GM21723 (cell line): Measurements from ENCODE around the gene GAS6.
"Not testable (repeated sequence)": the region's sequence is repeated elsewhere in the genome, so short reads cannot be mapped to it uniquely, and the experiment has no call there.

Experiments
- ATAC-seq: cut with Tn5 transposase; IDR thresholded peaks from one replicate; pipeline ENCODE4 v1.9.1; 2021; ENCODE audit warnings: mild to moderate bottlenecking, moderate library complexity; ENCODE audit not compliant: unreplicated experiment

The GAS6 gene

GRCh38 chr13:113793718-113794085 lies 70.2 kb downstream of the GAS6 start:
- no peak for ATAC-seq

DNA sequence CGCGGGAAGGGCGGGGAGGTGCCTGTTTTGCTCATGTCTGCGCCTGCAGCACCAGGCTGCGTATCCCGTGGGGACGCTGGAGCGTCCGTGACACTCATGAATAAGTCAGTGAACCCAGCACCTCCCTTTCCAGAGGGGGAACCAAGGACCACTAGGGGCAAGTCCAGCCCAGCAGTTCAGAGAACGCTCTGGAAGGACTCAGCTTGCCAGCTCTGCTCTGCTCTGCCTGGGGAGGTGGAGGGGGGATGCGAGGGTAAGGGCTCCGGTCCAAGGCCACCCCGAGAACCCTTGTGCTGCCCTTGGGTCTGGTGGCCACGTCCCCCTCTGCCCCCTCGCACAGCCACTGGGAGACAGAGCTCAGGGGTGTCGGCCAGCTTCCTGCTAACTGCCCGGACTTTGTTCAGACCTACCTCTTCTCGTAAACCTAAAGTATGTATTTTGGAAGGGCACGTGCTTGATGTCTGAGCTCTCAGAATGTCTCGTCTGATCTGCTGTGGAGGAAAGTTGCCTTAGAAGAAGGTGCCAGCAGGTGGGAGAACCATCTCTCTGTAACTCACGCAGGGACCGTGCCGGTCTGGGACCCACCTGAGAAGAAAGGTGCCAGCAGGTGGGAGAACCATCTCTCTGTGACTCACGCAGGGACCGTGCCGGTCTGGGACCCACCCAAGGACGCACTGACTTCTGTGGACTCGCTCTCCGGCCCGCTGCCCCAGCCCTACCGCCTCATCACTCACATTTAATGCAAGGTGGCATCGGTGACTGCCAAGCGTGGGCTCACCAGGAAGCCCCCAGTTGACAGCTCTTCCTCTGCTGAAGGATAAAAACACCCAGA lies 70.8 kb downstream of the GAS6 start:
- ATAC-seq: no peak

DNA sequence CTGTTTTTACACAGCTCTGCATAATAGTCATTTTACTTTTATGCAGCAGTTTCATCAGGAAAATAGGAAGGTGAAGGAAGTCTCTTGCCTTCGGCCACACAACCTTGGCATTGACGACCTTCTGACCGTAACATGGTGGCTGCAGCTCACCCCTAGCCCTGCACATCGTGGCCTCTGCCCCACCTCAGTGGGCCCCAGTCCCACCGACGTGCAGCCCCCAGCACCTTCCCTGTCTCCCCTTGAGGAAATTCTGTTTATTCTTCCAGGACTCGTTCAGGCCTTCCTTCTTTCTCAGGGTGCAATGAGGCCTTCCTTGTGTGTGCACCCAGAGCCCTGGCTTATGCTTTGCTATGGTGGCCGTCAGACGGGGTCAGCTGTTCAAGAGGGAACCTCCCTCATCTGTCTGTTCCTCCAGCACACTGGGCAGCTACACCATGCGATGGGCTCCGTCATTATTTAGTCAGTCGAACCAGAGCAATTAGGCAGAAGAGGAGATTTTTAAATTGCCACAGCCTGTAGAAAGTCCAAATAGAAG lies 71.6 kb downstream of the GAS6 start:
- ATAC-seq: no peak

DNA sequence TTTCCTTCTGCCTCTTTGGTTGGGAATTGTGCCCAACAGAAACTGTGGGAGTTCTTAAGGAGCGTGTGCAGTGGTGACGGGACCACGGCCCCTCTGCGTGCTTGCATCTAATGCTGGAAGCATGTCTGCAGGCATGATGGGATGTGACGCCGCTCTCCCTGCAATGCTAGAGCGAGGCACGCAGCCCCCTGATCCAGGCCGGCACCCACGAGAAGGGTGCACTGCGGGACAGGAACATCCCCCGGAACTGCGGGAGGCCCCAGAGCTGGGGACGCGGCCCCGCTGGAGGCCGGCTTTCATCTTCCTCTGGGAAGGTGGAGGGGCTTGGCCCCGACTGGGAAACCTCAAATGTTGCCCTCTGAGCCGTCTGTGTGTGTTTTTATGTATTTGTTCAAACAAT lies 72.1 kb downstream of the GAS6 start:
- no peak for ATAC-seq

DNA sequence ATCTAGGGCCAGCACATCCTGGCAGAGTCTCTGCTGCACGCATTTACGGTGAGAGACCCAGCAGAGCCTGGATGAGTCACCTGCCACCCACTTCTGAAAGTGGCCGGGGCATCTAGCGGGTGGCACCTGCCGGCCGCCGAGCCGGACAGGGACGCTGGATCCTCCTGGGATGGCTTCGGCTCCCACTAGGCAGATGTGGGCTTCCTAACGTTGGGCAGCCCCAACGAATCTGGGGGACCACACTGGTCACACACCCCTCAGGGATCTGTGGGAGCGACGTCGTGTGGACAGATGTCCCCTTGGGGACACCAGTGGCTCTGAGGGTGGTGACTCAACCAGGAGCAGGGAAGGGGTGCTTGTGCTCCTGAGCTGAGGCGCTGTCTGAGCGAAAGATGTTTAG lies 72.7 kb downstream of the GAS6 start:
- no peak for ATAC-seq

DNA sequence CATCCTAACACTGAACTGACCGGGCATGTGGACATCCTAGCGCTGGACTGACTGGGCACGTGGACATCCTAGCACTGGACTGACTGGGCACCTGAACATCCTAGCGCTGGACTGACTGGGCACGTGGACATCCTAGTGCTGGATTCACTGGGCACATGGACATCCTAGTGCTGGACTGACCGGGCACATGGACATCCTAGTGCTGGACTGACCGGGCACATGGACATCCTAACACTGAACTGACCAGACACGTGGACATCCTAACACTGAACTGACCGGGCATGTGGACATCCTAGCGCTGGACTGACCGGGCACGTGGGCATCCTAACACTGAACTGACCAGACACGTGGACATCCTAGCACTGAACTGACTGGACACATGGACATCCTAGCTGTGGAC lies 73.9 kb downstream of the GAS6 start:
- ATAC-seq: not testable (repeated sequence)

DNA sequence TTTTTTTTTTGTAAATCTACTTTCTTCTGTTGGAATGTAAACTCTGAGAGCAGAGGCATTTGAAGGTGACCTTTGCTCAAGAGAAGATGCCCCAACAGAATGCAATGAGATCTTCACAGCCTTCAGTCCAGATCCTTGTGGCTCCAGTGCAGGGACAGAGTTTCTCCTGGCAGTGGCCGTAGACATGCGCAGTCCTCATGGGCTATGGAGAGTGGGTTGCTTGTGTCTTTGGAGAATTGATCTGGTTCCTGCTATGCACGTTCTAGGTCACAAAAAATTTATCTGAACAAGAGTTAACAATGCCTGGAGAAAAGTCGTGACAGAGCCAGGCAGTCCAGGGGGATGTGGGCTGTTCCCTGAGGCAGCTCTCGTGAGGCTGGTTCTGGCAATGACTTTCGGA lies 74.7 kb downstream of the GAS6 start:
- no peak for ATAC-seq

- no peak for ATAC-seq
Observed at GRCh38 chr13:113788413-113789135, 75.3 kb downstream of the GAS6 start.

DNA sequence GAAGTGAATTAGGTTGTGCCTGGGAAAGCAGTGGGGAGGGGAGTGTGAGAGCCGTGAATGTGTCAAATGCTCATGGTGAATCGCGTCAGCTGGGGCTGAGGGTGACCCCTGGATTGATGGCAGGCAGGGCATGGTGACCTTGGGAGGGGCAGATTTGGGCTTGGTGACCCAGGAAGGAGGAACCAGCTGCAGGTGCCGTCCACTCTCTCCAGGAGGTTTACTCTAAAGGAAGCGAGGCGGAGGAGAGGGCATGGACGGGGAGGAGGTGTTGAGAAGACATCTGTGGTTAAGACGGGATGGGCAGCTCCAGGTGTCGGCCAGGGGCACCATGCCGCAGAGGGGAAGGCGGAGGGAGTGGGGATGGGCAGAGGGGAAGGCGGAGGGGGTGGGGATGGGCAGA lies 76.2 kb downstream of the GAS6 start:
- no peak for ATAC-seq

- ATAC-seq: no peak
Observed at GRCh38 chr13:113786262-113786841, 77.5 kb downstream of the GAS6 start.

DNA sequence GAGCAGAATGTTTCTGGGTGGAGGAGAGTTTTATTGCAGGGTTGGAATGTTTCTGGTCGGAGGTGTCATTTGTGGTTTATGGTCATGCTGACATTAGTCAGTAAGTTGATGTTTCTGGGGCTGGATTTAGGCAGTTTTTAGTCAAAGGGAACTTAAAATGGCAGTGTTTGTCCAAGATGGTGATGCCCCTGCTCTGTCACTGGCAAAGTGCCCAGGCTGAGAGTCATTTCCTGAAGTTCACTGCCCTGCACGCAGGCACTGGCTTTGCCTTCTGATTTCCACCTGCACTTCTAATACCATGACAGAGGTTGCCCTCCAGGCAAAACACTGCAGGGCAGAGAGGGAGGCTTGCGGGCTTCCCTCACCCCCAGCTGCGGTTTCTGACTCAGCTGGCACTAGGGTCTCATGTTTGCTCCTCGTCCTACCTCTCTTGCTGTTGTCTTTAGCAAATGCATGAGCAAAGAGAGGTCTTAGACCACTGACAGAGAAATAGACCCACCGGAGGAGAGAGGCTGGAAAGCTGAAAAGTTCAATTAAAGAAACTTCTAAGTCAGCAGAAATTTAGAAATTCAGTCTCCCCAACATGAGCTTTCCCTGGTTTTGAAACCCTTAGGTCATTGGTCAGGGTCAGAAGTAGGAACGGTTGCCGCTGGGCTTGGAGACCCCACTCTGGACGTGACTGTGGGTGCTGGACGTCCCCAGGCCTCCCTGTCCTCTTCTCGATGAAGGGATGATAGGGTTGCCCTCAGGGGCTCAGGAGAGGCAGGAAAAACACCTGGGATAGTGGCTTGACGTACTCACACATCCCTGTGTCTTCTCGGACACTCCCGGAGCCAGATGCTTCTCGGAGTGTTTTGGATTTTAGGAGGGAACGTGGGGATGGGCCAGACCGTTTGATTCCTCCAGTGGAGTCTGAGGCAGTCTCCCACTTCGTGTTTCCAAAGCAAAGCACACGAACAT lies 78.5 kb downstream of the GAS6 start:
- no peak for ATAC-seq

- ATAC-seq: no peak
Observed at GRCh38 chr13:113784645-113785024, 79.2 kb downstream of the GAS6 start.

- no peak for ATAC-seq
Observed at GRCh38 chr13:113783966-113784644, 79.8 kb downstream of the GAS6 start.

DNA sequence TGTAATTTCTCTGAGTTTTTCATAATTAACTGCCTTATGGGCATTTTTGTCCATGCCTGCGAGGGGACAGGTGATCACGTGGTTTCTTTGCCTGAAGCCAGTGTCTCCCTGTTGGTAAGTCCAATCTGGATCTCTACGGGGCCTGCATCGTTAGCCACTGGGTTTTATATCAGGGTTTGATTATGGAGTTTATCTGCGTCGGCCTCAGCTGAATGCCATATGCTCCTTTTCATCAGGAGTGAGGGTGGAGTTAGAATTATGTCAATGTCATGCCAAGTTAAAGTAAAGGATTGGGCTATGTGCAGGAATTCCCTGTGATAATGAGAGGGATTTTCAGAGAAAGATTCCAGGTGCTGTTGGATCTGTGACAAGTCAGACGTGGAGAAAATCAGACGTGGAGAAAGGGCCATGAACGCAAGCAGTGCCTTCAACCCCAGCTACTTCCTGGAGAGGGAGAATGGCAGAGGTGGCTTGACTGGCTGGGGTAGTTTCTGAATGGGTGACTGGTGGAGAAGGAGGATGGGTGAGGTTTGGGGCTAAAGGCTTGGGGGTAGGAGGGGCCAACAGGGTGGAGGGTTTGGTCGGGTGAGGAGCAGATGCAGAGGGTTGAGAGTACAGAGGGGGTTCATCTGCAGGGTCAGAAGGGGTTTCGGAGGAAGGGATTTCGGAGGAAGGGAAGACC lies 80.5 kb downstream of the GAS6 start:
- no peak for ATAC-seq

- no peak for ATAC-seq
Observed at GRCh38 chr13:113782472-113782871, 81.4 kb downstream of the GAS6 start.

- ATAC-seq: no peak
Observed at GRCh38 chr13:113781571-113781970, 82.3 kb downstream of the GAS6 start.

GRCh38 chr13:113777311-113778260 lies 86.3 kb downstream of the GAS6 start:
- no peak for ATAC-seq
